IMR-90 (cell line): ENCODE data around the gene MB21D2. TPM values are rescaled to one million over a fixed set of nuclear protein-coding genes. Genes with fewer than 3 reads are reported as not detected.

Experiments
- ATAC-seq: fragments of 200-7000 bp; cut with Tn5 transposase; 2 replicates; pipeline ENCODE4 v1.9.1; 2020; ENCODE audit warnings: low read depth, mild to moderate bottlenecking, moderate library complexity
- BruUV-seq: library from RNA; stranded (reverse); fragments of 400-500 nt; replicated peaks from 2 replicates; lab custom pipeline; 2021; lab: Mats Ljungman, UMichigan
- CTCF ChIA-PET: fragments of 300-600 bp; formaldehyde crosslinking; extraction: SDS; loops from one replicate; lab custom pipeline; 2021; ENCODE audit warnings: antibody characterized with exemption; lab: Yijun Ruan, JAX
- POLR2A ChIA-PET: fragments of 300-600 bp; sonication (Branson Sonifier 250); formaldehyde crosslinking; loops from one replicate; lab custom pipeline; 2022; ENCODE audit warnings: antibody characterized with exemption; ENCODE audit not compliant: unreplicated experiment; lab: Charles Lee
- DNase-seq: peaks from one replicate; pipeline ENCODE4 v3.0.0; 2013
- H2AFZ ChIP-seq: replicated peaks from 2 replicates; pipeline ENCODE3; 2013; ENCODE audit warnings: low read length, mild to moderate bottlenecking; ENCODE audit not compliant: poor library complexity
- H2AK5ac ChIP-seq: 2 replicates; pipeline ENCODE4 v1.6.1; 2013; ENCODE audit warnings: low read depth, low read length, inconsistent platforms
- H2AK9ac ChIP-seq: replicated peaks from 2 replicates; pipeline ENCODE3; 2013; ENCODE audit warnings: mild to moderate bottlenecking, low read depth, low read length, moderate library complexity; ENCODE audit not compliant: poor library complexity
- H2BK120ac ChIP-seq: 2 replicates; pipeline ENCODE4 v1.6.1; 2013; ENCODE audit warnings: low read depth, low read length, inconsistent platforms
- H2BK15ac ChIP-seq: 3 replicates; pipeline ENCODE4 v1.6.1; 2013; ENCODE audit warnings: low read depth, low read length, inconsistent platforms
- H2BK20ac ChIP-seq: 2 replicates; pipeline ENCODE4 v1.6.1; 2013; ENCODE audit warnings: low read depth, mild to moderate bottlenecking, inconsistent platforms, low read length, moderate library complexity
- H2BK5ac ChIP-seq: 2 replicates; pipeline ENCODE4 v1.6.1; 2013; ENCODE audit warnings: mild to moderate bottlenecking, low read depth, low read length, inconsistent platforms; ENCODE audit not compliant: poor library complexity, severe bottlenecking
- H3K14ac ChIP-seq: replicated peaks from 2 replicates; pipeline ENCODE4 v1.6.1; 2013; ENCODE audit warnings: low read depth, low read length, inconsistent platforms
- H3K18ac ChIP-seq: 2 replicates; pipeline ENCODE4 v1.6.1; 2013; ENCODE audit warnings: low read depth, low read length, control low read depth
- H3K23ac ChIP-seq: 2 replicates; pipeline ENCODE4 v1.6.1; 2013; ENCODE audit warnings: low read depth, low read length, inconsistent platforms
- H3K27ac ChIP-seq: 2 replicates; pipeline ENCODE4 v1.5.1; 2013; ENCODE audit warnings: mild to moderate bottlenecking, control low read depth, low read length; ENCODE audit not compliant: insufficient read depth
- H3K27me3 ChIP-seq: 2 replicates; pipeline ENCODE4 v1.6.1; 2013; ENCODE audit warnings: low read length; ENCODE audit not compliant: control insufficient read depth, insufficient read depth
- H3K36me3 ChIP-seq: 2 replicates; pipeline ENCODE4 v1.6.1; 2013; ENCODE audit warnings: low read length, mixed read lengths; ENCODE audit not compliant: control insufficient read depth, insufficient read depth
- H3K4ac ChIP-seq: 2 replicates; pipeline ENCODE4 v1.6.1; 2013; ENCODE audit warnings: low read depth, low read length, inconsistent platforms
- H3K4me1 ChIP-seq: 2 replicates; pipeline ENCODE4 v1.6.1; 2013; ENCODE audit warnings: low read length, mixed read lengths; ENCODE audit not compliant: control insufficient read depth, insufficient read depth
- H3K4me2 ChIP-seq: 2 replicates; pipeline ENCODE4 v1.6.1; 2013; ENCODE audit warnings: low read depth, mild to moderate bottlenecking, control low read depth, low read length, moderate library complexity
- H3K4me3 ChIP-seq: 2 replicates; pipeline ENCODE4 v1.5.1; 2013; ENCODE audit warnings: low read depth, mild to moderate bottlenecking, control low read depth, low read length, moderate library complexity; ENCODE audit not compliant: insufficient read depth
- H3K56ac ChIP-seq: 2 replicates; pipeline ENCODE4 v1.6.1; 2013; ENCODE audit warnings: low read length, inconsistent platforms; ENCODE audit not compliant: insufficient read depth; ENCODE audit errors: extremely low read depth
- H3K79me1 ChIP-seq, 2 experiments: 2 replicates each; pipeline ENCODE4 v1.6.1; 2013; ENCODE audit warnings: low read length in 2 of 2, inconsistent platforms in 1 of 2, low read depth in 1 of 2
- H3K9ac ChIP-seq: 2 replicates; pipeline ENCODE4 v1.6.1; 2013; ENCODE audit warnings: low read depth, low read length, control low read depth
- H3K9me1 ChIP-seq: 2 replicates; pipeline ENCODE4 v1.6.1; 2013; ENCODE audit warnings: low read length, inconsistent platforms; ENCODE audit not compliant: insufficient read depth
- H3K9me3 ChIP-seq: 2 replicates; pipeline ENCODE4 v1.6.1; 2013; ENCODE audit warnings: low read length; ENCODE audit not compliant: control insufficient read depth, insufficient read depth
- H4K20me1 ChIP-seq: 2 replicates; pipeline ENCODE4 v1.6.1; 2013; ENCODE audit warnings: low read length, inconsistent platforms; ENCODE audit not compliant: insufficient read depth
- H4K5ac ChIP-seq: 2 replicates; pipeline ENCODE4 v1.6.1; 2013; ENCODE audit warnings: mild to moderate bottlenecking, low read depth, low read length, control low read depth
- H4K8ac ChIP-seq, 2 experiments: 2 replicates each; pipeline ENCODE4 v1.6.1; 2013; ENCODE audit warnings: low read depth in 2 of 2, low read length in 2 of 2, control low read depth in 1 of 2, inconsistent platforms in 1 of 2
- H4K91ac ChIP-seq: 2 replicates; pipeline ENCODE4 v1.6.1; 2013; ENCODE audit warnings: low read depth, low read length, inconsistent platforms; ENCODE audit not compliant: insufficient read depth
- BHLHE40 ChIP-seq: fragments of 150-350 bp; IDR thresholded peaks from 2 replicates; pipeline ENCODE4 v1.6.1; 2016; ENCODE audit warnings: mild to moderate bottlenecking, low read depth, low read length
- CEBPB ChIP-seq: IDR thresholded peaks from 2 replicates; pipeline ENCODE4 v1.6.1; 2012; ENCODE audit warnings: low read depth, low read length, improper control_type of control experiment
- CHD1 ChIP-seq: IDR thresholded peaks from 2 replicates; pipeline ENCODE4 v1.6.1; 2012; ENCODE audit warnings: low read depth, low read length, improper control_type of control experiment
- CTCF ChIP-seq: conservative IDR thresholded peaks from 2 replicates; pipeline ENCODE4 v1.5.1; 2012; ENCODE audit warnings: mild to moderate bottlenecking, low read depth, low read length, improper control_type of control experiment
- FOS ChIP-seq: fragments of 150-350 bp; IDR thresholded peaks from 2 replicates; pipeline ENCODE4 v1.6.1; 2016; ENCODE audit warnings: low read depth, low read length
- MXI1 ChIP-seq: IDR thresholded peaks from 2 replicates; pipeline ENCODE4 v1.6.1; 2012; ENCODE audit warnings: low read depth, mild to moderate bottlenecking, low read length, moderate library complexity, borderline replicate concordance
- NFE2L2 ChIP-seq: fragments of 150-350 bp; IDR thresholded peaks from 2 replicates; pipeline ENCODE4 v1.6.1; 2016; ENCODE audit warnings: low read depth, mild to moderate bottlenecking, low read length
- POLR2A ChIP-seq: IDR thresholded peaks from 2 replicates; pipeline ENCODE4 v1.6.1; 2012; ENCODE audit warnings: mild to moderate bottlenecking, low read depth, low read length
- RAD21 ChIP-seq: IDR thresholded peaks from 2 replicates; pipeline ENCODE4 v1.6.1; 2012; ENCODE audit warnings: low read length, improper control_type of control experiment
- RCOR1 ChIP-seq: IDR thresholded peaks from 2 replicates; pipeline ENCODE4 v1.6.1; 2012; ENCODE audit warnings: mild to moderate bottlenecking, low read length, improper control_type of control experiment; ENCODE audit not compliant: insufficient replicate concordance
- RFX5 ChIP-seq: IDR thresholded peaks from 2 replicates; pipeline ENCODE4 v1.8.0; 2012; ENCODE audit warnings: low read depth, mild to moderate bottlenecking, low read length, moderate library complexity
- USF2 ChIP-seq: fragments of 150-350 bp; IDR thresholded peaks from 2 replicates; pipeline ENCODE4 v1.6.1; 2017; ENCODE audit warnings: mild to moderate bottlenecking, antibody characterized with exemption, low read length, low read depth
- WGBS, 2 experiments: methylation state at CpG; one replicate each; pipeline versions ENCODE4 v1.1.5 to v1.1.7; 2013; ENCODE audit warnings: missing lambda C conversion rate in 2 of 2; ENCODE audit not compliant: insufficient read length in 1 of 2; ENCODE audit errors: extremely low coverage in 2 of 2; 5-methylcytosine and 5-hydroxymethylcytosine counted together
- dilution Hi-C: fragments of 300-500 bp; cut with HindIII; formaldehyde crosslinking; loops from one replicate; pipeline ENCODE4 v1.14.3; 2018; ENCODE audit warnings: low sequenced_read_pairs; ENCODE audit not compliant: unreplicated experiment
- in situ Hi-C: fragments of 300-500 bp; cut with MboI; formaldehyde crosslinking; loops from 3 replicates; pipeline ENCODE4 v1.14.3; 2019; ENCODE audit warnings: low sequenced_read_pairs, inconsistent platforms, mixed read lengths
- intact Hi-C: fragments of 100-400 bp; cut with micrococcal nuclease; formaldehyde crosslinking; loops from 2 replicates; pipeline ENCODE4 v1.10.0; 2022
- polyA plus RNA-seq, 3 experiments: library from polyadenylated mRNA; depleted of rRNA; stranded (reverse); fragments of >200 nt; gene quantifications; 2 replicates each; pipeline ENCODE4 v1.2.3, GENCODE V29; 2012; ENCODE audit warnings: low replicate concordance in 1 of 3
- total RNA-seq: library from RNA; depleted of rRNA; stranded (reverse); fragments of >200 nt; gene quantifications from 2 replicates; pipeline ENCODE4 v1.2.3, GENCODE V29; 2012

Gene MB21D2
- total and polyA plus RNA-seq, 2 of the 4 experiments (the other 2 are of a cell fraction) = 13.6 to 44.8 TPM

- H3K9me3 ChIP-seq = no peaks in the 10 kb centered on the region
- no TSS peak for BruUV-seq
- H2AFZ ChIP-seq = no peak overlapping the region
- H3K14ac ChIP-seq = no peak overlapping the region
- no peak for DNase-seq
- in situ Hi-C loops = no loop called here
- H3K4ac ChIP-seq = no peak overlapping the region
- no peak overlapping the region for H2BK5ac ChIP-seq
- H3K4me3 ChIP-seq = no peak overlapping the region
- H3K79me1 ChIP-seq = peaks cover 43 to 55% of the 10 kb centered on the region in 2 experiments
- no peak overlapping the region for H4K8ac ChIP-seq
- H3K23ac ChIP-seq = no peak overlapping the region
- H3K56ac ChIP-seq = no peak overlapping the region
- H3K9me1 ChIP-seq = peaks cover 6% of the 10 kb centered on the region; the same call in 1 of the 2 replicates
- intact Hi-C loops = no loop called here
- H2AK5ac ChIP-seq = no peak overlapping the region
- no peak overlapping the region for H3K18ac ChIP-seq
- H2BK15ac ChIP-seq = no peak overlapping the region
- no peaks in the 10 kb centered on the region for H3K27me3 ChIP-seq
- dilution Hi-C loops = no loop called here
- H3K27ac ChIP-seq = no peak overlapping the region
- no peak overlapping the region for H2BK120ac ChIP-seq
- no CpG with 5 or more reads among the region's 1 CpG for WGBS, 2 experiments
- no peak overlapping the region for H4K91ac ChIP-seq
- no peak overlapping the region for H3K9ac ChIP-seq
- ChIA-PET CTCF (interaction anchor here (0.7 kb wide), 1 partner anchor 62 kb away, joined by 3 read pairs; the partner anchor contains the start of gene MB21D2), POLR2A (no interaction called here)
- TF ChIP-seq NFE2L2 (no peak), FOS (no peak), CHD1 (no peak), RCOR1 (no peak), CEBPB (no peak), CTCF (no peak), BHLHE40 (no peak), POLR2A (no peak), USF2 (no peak), MXI1 (no peak), RFX5 (no peak), RAD21 (no peak)
- no peak overlapping the region for H2BK20ac ChIP-seq
- peaks cover 17% of the 10 kb centered on the region for H4K20me1 ChIP-seq
- H4K5ac ChIP-seq = no peak overlapping the region
- ATAC-seq = no peak
- H3K4me2 ChIP-seq = no peak overlapping the region
- peaks cover 13% of the 10 kb centered on the region for H3K4me1 ChIP-seq
- no peaks in the 10 kb centered on the region for H3K36me3 ChIP-seq
- H2AK9ac ChIP-seq = no peak overlapping the region
Measured at GRCh38 chr3:192855434-192855833, 62.2 kb downstream of the MB21D2 start.
